OCI-LY1 (cell line): ENCODE data around the gene TRPV2.

Experiments
- H2AFZ ChIP-seq: fragments of 200-600 bp; sonication (generic), shearing (Covaris generic); 2 replicates; pipeline ENCODE4 v1.6.0; 2014; ENCODE audit warnings: antibody characterized with exemption, mild to moderate bottlenecking, low read length
- H3F3A ChIP-seq: fragments of 200-600 bp; sonication (generic), shearing (Covaris generic); 2 replicates; pipeline ENCODE4 v1.6.0; 2014; ENCODE audit warnings: mild to moderate bottlenecking, antibody characterized with exemption, low read length, moderate library complexity; ENCODE audit not compliant: insufficient read depth
- H3K27ac ChIP-seq: fragments of 200-600 bp; sonication (generic); 2 replicates; pipeline ENCODE4 v1.5.1; 2014; ENCODE audit warnings: low read length, mixed run types, mild to moderate bottlenecking, low read depth; ENCODE audit not compliant: poor library complexity, severe bottlenecking
- H3K27me3 ChIP-seq: fragments of 200-600 bp; sonication (generic); 2 replicates; pipeline ENCODE4 v1.6.0; 2014; ENCODE audit warnings: antibody characterized with exemption, mild to moderate bottlenecking, low read length, moderate library complexity; ENCODE audit not compliant: insufficient read depth
- H3K36me3 ChIP-seq: fragments of 200-600 bp; sonication (generic); 2 replicates; pipeline ENCODE4 v1.6.1; 2014; ENCODE audit warnings: mild to moderate bottlenecking, antibody characterized with exemption, low read length, moderate library complexity, mixed read lengths; ENCODE audit not compliant: insufficient read depth
- H3K4me1 ChIP-seq: fragments of 200-600 bp; sonication (generic); 2 replicates; pipeline ENCODE4 v1.5.1; 2014; ENCODE audit warnings: mild to moderate bottlenecking, low read length, moderate library complexity; ENCODE audit not compliant: insufficient read depth, severe bottlenecking
- H3K4me2 ChIP-seq: fragments of 200-600 bp; sonication (generic), shearing (Covaris generic); 2 replicates; pipeline ENCODE4 v1.6.1; 2014; ENCODE audit warnings: low read length
- H3K4me3 ChIP-seq: fragments of 200-600 bp; sonication (generic); 2 replicates; pipeline ENCODE4 v1.5.1; 2014; ENCODE audit warnings: low read length, low read depth, mild to moderate bottlenecking, mixed read lengths; ENCODE audit not compliant: poor library complexity, severe bottlenecking
- H3K79me2 ChIP-seq: fragments of 200-600 bp; shearing (Covaris generic); 2 replicates; pipeline ENCODE4 v1.6.1; 2016; ENCODE audit warnings: mixed run types, low read length, mixed read lengths; ENCODE audit not compliant: insufficient read depth
- H3K9ac ChIP-seq: fragments of 200-600 bp; sonication (generic), shearing (Covaris generic); 2 replicates; pipeline ENCODE4 v1.6.1; 2014; ENCODE audit warnings: mild to moderate bottlenecking, low read length, mixed read lengths
- H3K9me2 ChIP-seq: fragments of 200-600 bp; sonication (generic), shearing (Covaris generic); 2 replicates; pipeline ENCODE4 v1.6.1; 2014; ENCODE audit warnings: low read depth, mild to moderate bottlenecking, low read length, mixed read lengths
- H3K9me3 ChIP-seq: fragments of 200-600 bp; shearing (Covaris generic); 2 replicates; pipeline ENCODE4 v1.6.1; 2014; ENCODE audit warnings: low read length, mixed read lengths
- H4K20me1 ChIP-seq: fragments of 200-600 bp; sonication (generic), shearing (Covaris generic); 2 replicates; pipeline ENCODE4 v1.6.0; 2016; ENCODE audit warnings: mild to moderate bottlenecking, low read length; ENCODE audit not compliant: insufficient read depth
- EZH2 ChIP-seq: fragments of 200-600 bp; sonication (generic), shearing (Covaris generic); IDR thresholded peaks from 2 replicates; pipeline ENCODE4 v1.8.0; 2017; ENCODE audit warnings: borderline replicate concordance, mixed run types, mild to moderate bottlenecking, antibody characterized with exemption, low read length, moderate library complexity, mixed read lengths
- TF ChIP-seq, protein P1 (sequence below): fragments of 200-600 bp; sonication (generic), shearing (Covaris generic); IDR thresholded peaks from 2 replicates; pipeline ENCODE4 v1.5.1; 2017; ENCODE audit warnings: mild to moderate bottlenecking, antibody characterized with exemption, low read length, moderate library complexity, mixed read lengths

TRPV2 gene

DNA sequence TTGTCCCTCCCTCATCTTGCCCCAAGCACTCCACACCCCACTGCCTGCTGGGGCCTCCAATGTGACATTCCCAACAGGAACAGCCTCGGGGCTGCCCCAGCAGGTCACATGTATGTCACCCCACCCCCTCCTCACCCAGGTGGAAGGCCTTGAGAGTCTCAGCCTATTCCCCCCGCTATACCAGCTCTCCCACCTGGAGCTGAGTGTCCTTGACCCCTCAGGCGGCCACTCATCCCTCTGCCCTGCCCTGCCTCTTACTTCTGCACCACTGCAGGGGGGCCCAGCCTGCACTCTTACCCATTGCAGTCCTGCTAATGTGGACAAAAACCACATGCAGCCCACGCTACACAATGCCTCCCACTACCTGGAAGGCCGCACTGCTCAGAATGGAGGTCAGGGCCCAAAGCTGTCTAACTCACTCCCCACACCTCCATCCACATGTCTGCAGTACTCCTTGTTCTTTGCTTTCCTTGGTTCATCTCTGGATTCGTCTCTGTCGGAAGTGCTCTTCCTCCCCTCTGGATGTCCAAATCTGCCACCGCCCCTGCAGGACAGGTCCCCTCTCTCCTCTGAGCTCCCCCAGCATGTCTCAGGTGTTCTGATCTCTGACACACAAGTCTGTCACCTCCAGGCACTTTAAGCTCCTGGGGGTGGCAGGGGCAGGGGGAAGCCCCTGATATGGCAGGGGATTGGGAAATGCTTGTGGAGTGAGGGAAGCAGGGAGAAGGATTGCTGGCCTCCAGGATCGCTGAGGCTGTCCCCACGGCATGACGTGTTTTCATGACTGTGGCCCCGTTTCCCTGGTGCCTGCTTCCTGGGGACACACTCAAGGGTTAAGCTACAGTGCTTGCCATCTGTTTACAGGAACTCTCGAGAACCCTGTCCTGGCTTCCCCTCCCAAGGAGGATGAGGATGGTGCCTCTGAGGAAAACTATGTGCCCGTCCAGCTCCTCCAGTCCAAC is 20.8 kb downstream of the TRPV2 start:
- peaks cover 24% of the 10 kb centered on the region for H3K79me2 ChIP-seq
- H3K4me2 ChIP-seq, result no peak overlapping the region
- no peaks in the 10 kb centered on the region for H4K20me1 ChIP-seq
- H3K4me3 ChIP-seq, result no peak overlapping the region
- peaks cover 26% of the 10 kb centered on the region for H3K36me3 ChIP-seq
- H2AFZ ChIP-seq, result no peak overlapping the region
- H3K9ac ChIP-seq, result no peak overlapping the region
- no peaks in the 10 kb centered on the region for H3K9me2 ChIP-seq
- no peaks in the 10 kb centered on the region for H3K9me3 ChIP-seq
- TF ChIP-seq, protein P1, sequence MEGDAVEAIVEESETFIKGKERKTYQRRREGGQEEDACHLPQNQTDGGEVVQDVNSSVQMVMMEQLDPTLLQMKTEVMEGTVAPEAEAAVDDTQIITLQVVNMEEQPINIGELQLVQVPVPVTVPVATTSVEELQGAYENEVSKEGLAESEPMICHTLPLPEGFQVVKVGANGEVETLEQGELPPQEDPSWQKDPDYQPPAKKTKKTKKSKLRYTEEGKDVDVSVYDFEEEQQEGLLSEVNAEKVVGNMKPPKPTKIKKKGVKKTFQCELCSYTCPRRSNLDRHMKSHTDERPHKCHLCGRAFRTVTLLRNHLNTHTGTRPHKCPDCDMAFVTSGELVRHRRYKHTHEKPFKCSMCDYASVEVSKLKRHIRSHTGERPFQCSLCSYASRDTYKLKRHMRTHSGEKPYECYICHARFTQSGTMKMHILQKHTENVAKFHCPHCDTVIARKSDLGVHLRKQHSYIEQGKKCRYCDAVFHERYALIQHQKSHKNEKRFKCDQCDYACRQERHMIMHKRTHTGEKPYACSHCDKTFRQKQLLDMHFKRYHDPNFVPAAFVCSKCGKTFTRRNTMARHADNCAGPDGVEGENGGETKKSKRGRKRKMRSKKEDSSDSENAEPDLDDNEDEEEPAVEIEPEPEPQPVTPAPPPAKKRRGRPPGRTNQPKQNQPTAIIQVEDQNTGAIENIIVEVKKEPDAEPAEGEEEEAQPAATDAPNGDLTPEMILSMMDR, result no peak
- TF ChIP-seq EZH2, result no peak
- peak overlapping the region; percentile 4 for H3K27ac ChIP-seq
- peaks cover 33% of the 10 kb centered on the region for H3K4me1 ChIP-seq
- no peaks in the 10 kb centered on the region for H3F3A ChIP-seq
- no peaks in the 10 kb centered on the region for H3K27me3 ChIP-seq

DNA sequence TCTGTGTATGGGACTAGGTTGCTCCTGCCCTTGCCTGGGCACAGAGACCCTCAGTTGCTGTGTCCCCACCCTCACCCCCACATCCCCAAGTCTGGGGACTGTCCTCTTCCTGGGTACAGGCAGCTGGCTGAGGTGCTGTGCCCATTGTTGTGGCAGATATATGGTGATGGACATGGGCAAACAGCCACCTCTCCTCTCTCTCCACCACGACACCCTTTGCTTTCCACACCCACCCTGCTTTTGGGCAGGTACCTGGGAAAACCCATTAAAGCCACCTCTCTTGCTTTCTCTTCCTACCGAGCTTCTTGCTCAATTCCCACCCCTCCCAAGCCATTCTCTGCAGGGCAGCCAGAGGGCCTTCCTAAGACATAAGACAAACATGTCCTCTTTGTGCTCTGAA is 21.7 kb downstream of the TRPV2 start:
- Histone ChIP-seq H4K20me1 (no peaks in the 10 kb centered on the region), H3K79me2 (peaks cover 24% of the 10 kb centered on the region), H3F3A (no peaks in the 10 kb centered on the region), H2AFZ (no peak overlapping the region), H3K27me3 (no peaks in the 10 kb centered on the region), H3K27ac (no peak overlapping the region), H3K4me1 (peaks cover 41% of the 10 kb centered on the region), H3K9ac (no peak overlapping the region), H3K36me3 (peaks cover 35% of the 10 kb centered on the region), H3K4me3 (no peak overlapping the region), H3K4me2 (no peak overlapping the region), H3K9me3 (no peaks in the 10 kb centered on the region), H3K9me2 (no peaks in the 10 kb centered on the region)
- TF ChIP-seq EZH2, result no peak
- TF ChIP-seq, protein P1, result no peak

DNA sequence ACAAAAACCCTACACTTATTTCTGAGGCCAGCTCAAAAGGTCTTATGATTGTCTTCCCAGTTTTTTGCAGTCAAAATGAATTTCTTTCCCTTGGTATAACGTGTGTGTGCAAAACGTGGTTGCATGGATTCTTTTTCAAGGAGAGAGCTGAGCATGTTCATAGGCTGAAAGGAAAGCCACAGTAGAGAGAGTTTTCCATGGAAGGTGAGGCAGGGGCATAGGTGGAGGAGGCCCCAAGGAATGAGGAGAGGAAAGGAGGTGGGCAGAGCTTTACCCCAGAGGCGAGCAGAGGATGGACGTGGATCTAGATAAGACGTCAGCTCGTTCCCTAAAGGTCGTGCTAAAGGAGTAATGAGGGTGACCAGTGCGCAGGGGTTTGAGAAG is 22.8 kb downstream of the TRPV2 start:
- Histone ChIP-seq H3K27me3 (no peaks in the 10 kb centered on the region), H3F3A (no peaks in the 10 kb centered on the region), H3K9me3 (no peaks in the 10 kb centered on the region), H3K36me3 (peaks cover 46% of the 10 kb centered on the region), H3K4me2 (peak overlapping the region; percentile 85), H3K27ac (peak overlapping the region; percentile 65), H2AFZ (no peak overlapping the region), H3K9ac (peak overlapping the region; percentile 75), H3K4me3 (peak overlapping the region; percentile 93), H3K79me2 (peaks cover 24% of the 10 kb centered on the region), H4K20me1 (no peaks in the 10 kb centered on the region), H3K4me1 (peaks cover 51% of the 10 kb centered on the region), H3K9me2 (no peaks in the 10 kb centered on the region)
- TF ChIP-seq, protein P1, result no peak
- TF ChIP-seq EZH2, result no peak
